ENCODE results near the gene MYO1D.

DNA sequence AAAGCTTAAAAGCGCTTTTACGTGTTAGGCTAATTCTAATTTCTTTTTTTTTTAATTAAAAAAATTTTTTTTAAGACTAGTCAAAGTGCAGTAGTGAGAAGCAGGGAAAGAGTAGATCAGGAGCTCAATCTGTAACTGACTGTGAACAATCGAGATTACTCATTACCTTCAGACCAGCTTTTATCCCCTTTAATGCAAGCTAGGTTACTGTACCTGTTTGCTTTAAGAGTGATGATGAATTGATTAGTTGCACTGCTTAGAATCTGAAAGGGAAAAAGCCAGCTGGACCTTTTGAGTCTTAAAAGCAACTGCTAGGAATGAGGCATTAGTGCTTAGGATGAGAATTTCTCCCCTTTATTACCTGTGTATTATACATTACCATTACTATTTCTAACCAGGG, 413.6 kb downstream of the MYO1D start:
- TF ChIP-seq EZH2 (IDR thresholded peaks at IDR 0.05), result no peak
- TF ChIP-seq, protein P1, sequence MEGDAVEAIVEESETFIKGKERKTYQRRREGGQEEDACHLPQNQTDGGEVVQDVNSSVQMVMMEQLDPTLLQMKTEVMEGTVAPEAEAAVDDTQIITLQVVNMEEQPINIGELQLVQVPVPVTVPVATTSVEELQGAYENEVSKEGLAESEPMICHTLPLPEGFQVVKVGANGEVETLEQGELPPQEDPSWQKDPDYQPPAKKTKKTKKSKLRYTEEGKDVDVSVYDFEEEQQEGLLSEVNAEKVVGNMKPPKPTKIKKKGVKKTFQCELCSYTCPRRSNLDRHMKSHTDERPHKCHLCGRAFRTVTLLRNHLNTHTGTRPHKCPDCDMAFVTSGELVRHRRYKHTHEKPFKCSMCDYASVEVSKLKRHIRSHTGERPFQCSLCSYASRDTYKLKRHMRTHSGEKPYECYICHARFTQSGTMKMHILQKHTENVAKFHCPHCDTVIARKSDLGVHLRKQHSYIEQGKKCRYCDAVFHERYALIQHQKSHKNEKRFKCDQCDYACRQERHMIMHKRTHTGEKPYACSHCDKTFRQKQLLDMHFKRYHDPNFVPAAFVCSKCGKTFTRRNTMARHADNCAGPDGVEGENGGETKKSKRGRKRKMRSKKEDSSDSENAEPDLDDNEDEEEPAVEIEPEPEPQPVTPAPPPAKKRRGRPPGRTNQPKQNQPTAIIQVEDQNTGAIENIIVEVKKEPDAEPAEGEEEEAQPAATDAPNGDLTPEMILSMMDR (IDR thresholded peaks at IDR 0.05 in 2 of 3, conservative IDR thresholded peaks at IDR 0.05 in 1 of 3; ENCODE audit: borderline replicate concordance in 1 of 3, insufficient read depth in 1 of 3, low read depth in 2 of 3, low read length in 2 of 3), result no peak
- no peak for TF ChIP-seq EZH2phosphoT487 (IDR thresholded peaks at IDR 0.05; ENCODE audit: borderline replicate concordance)
- TF ChIP-seq, protein P2, sequence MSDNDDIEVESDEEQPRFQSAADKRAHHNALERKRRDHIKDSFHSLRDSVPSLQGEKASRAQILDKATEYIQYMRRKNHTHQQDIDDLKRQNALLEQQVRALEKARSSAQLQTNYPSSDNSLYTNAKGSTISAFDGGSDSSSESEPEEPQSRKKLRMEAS (IDR thresholded peaks at IDR 0.05), result no peak
- no peak for TF ChIP-seq ZFX (IDR thresholded peaks at IDR 0.05)
- TF ChIP-seq, protein P3, sequence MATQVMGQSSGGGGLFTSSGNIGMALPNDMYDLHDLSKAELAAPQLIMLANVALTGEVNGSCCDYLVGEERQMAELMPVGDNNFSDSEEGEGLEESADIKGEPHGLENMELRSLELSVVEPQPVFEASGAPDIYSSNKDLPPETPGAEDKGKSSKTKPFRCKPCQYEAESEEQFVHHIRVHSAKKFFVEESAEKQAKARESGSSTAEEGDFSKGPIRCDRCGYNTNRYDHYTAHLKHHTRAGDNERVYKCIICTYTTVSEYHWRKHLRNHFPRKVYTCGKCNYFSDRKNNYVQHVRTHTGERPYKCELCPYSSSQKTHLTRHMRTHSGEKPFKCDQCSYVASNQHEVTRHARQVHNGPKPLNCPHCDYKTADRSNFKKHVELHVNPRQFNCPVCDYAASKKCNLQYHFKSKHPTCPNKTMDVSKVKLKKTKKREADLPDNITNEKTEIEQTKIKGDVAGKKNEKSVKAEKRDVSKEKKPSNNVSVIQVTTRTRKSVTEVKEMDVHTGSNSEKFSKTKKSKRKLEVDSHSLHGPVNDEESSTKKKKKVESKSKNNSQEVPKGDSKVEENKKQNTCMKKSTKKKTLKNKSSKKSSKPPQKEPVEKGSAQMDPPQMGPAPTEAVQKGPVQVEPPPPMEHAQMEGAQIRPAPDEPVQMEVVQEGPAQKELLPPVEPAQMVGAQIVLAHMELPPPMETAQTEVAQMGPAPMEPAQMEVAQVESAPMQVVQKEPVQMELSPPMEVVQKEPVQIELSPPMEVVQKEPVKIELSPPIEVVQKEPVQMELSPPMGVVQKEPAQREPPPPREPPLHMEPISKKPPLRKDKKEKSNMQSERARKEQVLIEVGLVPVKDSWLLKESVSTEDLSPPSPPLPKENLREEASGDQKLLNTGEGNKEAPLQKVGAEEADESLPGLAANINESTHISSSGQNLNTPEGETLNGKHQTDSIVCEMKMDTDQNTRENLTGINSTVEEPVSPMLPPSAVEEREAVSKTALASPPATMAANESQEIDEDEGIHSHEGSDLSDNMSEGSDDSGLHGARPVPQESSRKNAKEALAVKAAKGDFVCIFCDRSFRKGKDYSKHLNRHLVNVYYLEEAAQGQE (IDR thresholded peaks at IDR 0.05; ENCODE audit: low read depth), result no peak
- TF ChIP-seq TCF7L2 (IDR thresholded peaks at IDR 0.05; ENCODE audit: borderline replicate concordance, extremely low read depth, insufficient read depth, insufficient read length), result no peak
- no peak for TF ChIP-seq SRF (IDR thresholded peaks at IDR 0.05; ENCODE audit: low read depth)
- TF ChIP-seq JUND (IDR thresholded peaks at IDR 0.05), result no peak
- TF ChIP-seq, protein P4, sequence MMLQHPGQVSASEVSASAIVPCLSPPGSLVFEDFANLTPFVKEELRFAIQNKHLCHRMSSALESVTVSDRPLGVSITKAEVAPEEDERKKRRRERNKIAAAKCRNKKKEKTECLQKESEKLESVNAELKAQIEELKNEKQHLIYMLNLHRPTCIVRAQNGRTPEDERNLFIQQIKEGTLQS (IDR thresholded peaks at IDR 0.05), result no peak
- no peak for TF ChIP-seq ELF1 (IDR thresholded peaks at IDR 0.05; ENCODE audit: borderline replicate concordance, low read depth)
- no peak for TF ChIP-seq POLR2A (IDR thresholded peaks at IDR 0.05; ENCODE audit: borderline replicate concordance, extremely low read depth, insufficient read depth, insufficient read length)
- TF ChIP-seq ZNF274 (IDR thresholded peaks at IDR 0.05; ENCODE audit: low read depth, low read length), result no peak
- TF ChIP-seq, protein P5, sequence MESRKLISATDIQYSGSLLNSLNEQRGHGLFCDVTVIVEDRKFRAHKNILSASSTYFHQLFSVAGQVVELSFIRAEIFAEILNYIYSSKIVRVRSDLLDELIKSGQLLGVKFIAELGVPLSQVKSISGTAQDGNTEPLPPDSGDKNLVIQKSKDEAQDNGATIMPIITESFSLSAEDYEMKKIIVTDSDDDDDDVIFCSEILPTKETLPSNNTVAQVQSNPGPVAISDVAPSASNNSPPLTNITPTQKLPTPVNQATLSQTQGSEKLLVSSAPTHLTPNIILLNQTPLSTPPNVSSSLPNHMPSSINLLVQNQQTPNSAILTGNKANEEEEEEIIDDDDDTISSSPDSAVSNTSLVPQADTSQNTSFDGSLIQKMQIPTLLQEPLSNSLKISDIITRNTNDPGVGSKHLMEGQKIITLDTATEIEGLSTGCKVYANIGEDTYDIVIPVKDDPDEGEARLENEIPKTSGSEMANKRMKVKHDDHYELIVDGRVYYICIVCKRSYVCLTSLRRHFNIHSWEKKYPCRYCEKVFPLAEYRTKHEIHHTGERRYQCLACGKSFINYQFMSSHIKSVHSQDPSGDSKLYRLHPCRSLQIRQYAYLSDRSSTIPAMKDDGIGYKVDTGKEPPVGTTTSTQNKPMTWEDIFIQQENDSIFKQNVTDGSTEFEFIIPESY (IDR thresholded peaks at IDR 0.05; ENCODE audit: extremely low read depth, insufficient replicate concordance, low read length), result no peak

Data from HCT116 (cell line).